GM18951 (cell line): ENCODE data around the gene COG7.

Experiments
- POLR2A ChIP-seq: IDR thresholded peaks from 4 replicates; pipeline ENCODE4 v1.6.1; 2011; ENCODE audit warnings: mild to moderate bottlenecking; ENCODE audit not compliant: insufficient read length, insufficient read depth; ENCODE audit errors: extremely low read depth
- in situ Hi-C: fragments of 300-500 bp; cut with MboI; formaldehyde crosslinking; loops from one replicate; pipeline ENCODE4 v1.12.0; 2022; ENCODE audit warnings: low sequenced_read_pairs, mixed read lengths, inconsistent platforms; ENCODE audit not compliant: unreplicated experiment

The COG7 gene

GRCh38 chr16:23343643-23344612 is 109.1 kb downstream of the COG7 start:
- TF ChIP-seq POLR2A: no peak
- in situ Hi-C loops: no loop called here

GRCh38 chr16:23342083-23342640 is 110.8 kb downstream of the COG7 start:
- in situ Hi-C loops: no loop called here
- TF ChIP-seq POLR2A: no peak

- TF ChIP-seq POLR2A: no peak
- in situ Hi-C loops: loop anchor here (10.0 kb wide), 1 partner anchor 75 kb away; no protein-coding TSS in a partner anchor
Observed at GRCh38 chr16:23339787-23340186, 113.2 kb downstream of the COG7 start.
